HG03460 (cell line): ENCODE data around the gene DENND6B.

ENCODE experiments used
- ATAC-seq: cut with Tn5 transposase; IDR thresholded peaks from one replicate; pipeline ENCODE4 v1.9.1; 2021; ENCODE audit not compliant: unreplicated experiment

DENND6B gene

GRCh38 chr22:50260801-50261614 lies 65.8 kb downstream of the DENND6B start:
- ATAC-seq: no peak

GRCh38 chr22:50260434-50260800 lies 66.4 kb downstream of the DENND6B start:
- no peak for ATAC-seq

GRCh38 chr22:50259302-50259701 lies 67.5 kb downstream of the DENND6B start:
- no peak for ATAC-seq
